Head of caudate nucleus (tissue), 42 donors: ENCODE results near the gene B9D2.
"Not testable (repeated sequence)": the region's sequence is repeated elsewhere in the genome, so short reads cannot be mapped to it uniquely, and the experiment has no call there.

Experiments used
- DNase-seq, 42 donors: peaks; one replicate each; pipeline versions ENCODE4 v3.0.0 to v3.0.0-alpha.2; 2020 to 2021; ENCODE audit warnings: mixed read lengths in 7 of 42
- intact Hi-C: fragments of 100-400 bp; cut with DNase I; formaldehyde crosslinking; loops from one replicate; pipeline ENCODE4 v1.15.0; 2022

B9D2 gene

GRCh38 chr19:41363371-41363752 is 587 bp downstream of the B9D2 start:
- DNase-seq, result no peak
- intact Hi-C loops, result loop anchor here (5.0 kb wide), 1 partner anchor 34 kb away; the partner anchor contains the start of genes BCKDHA and EXOSC5

DNA sequence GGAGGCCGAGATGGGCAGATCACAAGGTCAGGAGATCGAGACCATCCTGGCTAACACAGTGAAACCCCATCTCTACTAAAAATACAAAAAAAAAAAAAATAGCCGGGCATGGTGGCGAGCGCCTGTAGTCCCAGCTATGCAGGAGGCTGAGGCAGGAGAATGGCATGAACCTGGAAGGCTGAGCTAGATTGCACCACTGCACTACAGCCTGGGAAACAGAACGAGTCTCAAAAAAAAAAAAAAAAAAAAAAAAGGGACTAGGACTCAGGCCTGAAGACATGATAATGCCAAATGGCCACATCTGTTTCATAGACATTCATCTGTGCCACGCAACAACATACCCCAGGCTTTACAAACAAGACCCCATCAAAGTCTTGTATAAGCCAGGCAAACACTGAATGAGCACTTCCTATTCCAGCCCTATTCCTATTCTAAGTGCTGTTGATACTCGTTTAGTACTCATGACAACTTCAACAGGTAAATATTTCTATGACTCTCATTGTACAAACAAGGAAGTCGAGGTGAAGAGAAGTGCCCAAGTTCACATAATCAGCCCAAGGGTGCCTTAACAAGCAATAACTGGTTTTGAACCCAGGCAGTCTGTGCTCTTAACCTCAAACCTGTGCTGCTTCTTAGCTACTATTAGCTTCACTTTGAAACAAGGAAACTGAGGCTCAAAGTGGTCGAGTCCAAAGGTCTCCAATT is 1.7 kb downstream of the B9D2 start:
- intact Hi-C loops, result loop anchor here (5.0 kb wide), 1 partner anchor 35 kb away; the partner anchor contains the start of genes BCKDHA and EXOSC5
- DNase-seq, result no peak

GRCh38 chr19:41359741-41360140 is 4.2 kb downstream of the B9D2 start:
- DNase-seq, result no peak
- intact Hi-C loops, result loop anchor here (5.0 kb wide), 1 partner anchor 38 kb away; the partner anchor contains the start of genes BCKDHA and EXOSC5

DNA sequence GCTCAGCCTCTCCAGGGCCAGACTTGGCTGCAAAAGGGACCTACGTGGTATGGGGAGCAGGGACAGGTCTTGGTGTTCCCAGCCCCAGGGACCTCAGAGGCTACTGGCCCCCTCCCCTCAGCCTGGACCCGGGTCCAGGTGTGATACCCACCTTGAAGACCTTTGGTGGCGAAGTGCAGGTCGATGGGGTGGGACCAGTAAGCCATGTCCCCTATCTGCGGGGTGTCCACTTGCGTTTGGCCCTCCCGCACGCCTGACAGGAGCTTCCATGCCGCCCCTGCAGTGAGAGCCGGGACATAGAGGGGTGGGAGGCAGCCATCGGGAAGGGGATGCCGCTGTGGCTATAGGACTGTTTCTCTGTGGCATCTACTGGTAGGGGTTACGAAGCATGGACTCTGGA is 6.2 kb downstream of the B9D2 start:
- DNase-seq, result no peak
- intact Hi-C loops, result no loop called here

DNA sequence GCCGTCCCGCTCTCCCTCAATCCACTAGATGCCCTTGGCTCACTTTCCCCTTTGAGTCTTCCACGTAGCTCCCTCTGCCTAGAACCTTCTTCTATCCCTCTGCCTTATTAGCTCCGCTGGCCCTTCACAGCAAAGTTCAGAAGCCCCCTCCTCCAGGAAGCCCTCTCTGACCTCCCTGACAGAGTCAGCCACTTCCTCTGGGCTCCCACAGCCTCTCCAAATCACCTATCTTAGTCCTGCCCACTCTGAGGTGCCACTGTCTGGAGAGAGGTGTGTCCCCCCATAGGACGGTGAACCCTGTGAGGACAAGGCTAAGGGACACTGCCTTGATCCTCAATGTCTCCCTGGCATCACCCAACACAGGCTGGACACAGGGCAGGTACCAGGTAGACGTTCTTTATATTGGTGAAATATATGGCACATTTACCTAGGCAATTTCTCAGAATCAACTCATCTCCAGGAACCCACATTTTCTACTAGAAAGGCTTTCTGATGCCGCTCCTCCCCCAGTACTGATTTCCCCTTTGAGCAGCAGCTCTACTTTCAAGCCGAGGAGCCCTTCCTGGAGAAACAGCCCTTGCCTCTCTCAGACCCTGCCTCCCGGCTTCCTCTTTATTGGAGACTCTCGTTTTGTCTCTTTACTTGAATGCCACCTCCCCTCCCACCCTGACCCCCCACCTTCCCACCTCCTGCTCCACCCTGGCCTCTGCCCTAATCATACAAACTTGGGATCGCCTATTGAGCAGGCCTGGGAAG is 6.8 kb downstream of the B9D2 start:
- DNase-seq, result no peak
- intact Hi-C loops, result no loop called here

- DNase-seq, result no peak
- intact Hi-C loops, result no loop called here
Observed at GRCh38 chr19:41355802-41356201, 8.1 kb downstream of the B9D2 start.

- intact Hi-C loops, result no loop called here
- DNase-seq, result no peak
Observed at GRCh38 chr19:41355035-41355434, 8.9 kb downstream of the B9D2 start.

- intact Hi-C loops, result no loop called here
- no peak for DNase-seq
Observed at GRCh38 chr19:41354343-41354953, 9.5 kb downstream of the B9D2 start.

DNA sequence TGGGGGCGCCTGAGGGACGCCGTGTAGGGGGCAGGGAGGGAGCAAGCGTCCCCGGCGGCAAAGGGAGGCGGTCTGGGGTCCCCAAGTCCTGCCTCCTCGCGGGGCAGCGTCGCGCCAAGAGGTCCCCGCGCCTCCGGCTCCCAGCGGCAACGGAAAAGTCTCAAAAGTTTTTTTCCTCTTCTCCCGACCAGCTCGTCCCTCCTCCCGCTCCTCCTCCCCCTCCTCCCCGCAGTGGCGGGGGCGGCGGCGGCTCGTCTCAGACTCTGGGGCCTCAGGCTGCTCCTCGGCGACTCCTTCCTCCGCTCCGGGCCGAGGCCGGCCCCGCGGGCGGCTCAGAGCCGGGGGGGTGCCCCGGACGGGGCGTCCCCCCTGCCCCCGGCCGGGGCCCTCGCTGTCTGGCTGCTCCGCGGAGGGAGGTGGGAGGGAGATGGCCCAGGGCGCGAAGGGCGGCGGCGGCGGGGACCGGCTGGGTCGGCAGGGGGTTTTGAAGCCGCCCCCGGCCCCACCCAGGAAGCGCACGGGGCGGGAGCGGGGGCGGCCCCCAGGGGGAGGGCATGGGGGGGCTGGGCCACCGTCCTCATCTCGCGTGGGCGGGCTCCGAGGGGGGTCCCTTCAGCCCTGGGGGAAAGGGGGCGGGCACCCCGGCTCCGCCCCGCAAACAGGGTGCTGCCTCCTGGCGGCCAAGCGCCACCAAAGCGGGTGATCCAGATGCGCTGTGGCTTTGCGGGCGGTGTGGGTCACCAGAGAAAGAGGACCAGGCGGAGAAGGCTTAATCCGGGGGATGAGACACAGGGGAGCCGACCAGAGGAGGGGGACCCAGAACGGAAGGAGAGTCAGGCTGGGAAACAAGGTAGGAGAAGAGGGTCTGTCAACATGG is 10.2 kb downstream of the B9D2 start, which contains the start of gene TGFB1:
Gene TGFB1 (minus strand): TSS at position 457 of the 877 bp plus-strand sequence. CDS start 878 bp downstream, outside the sequence.
- intact Hi-C loops, result no loop called here
- peak in 40 of 42 donors; percentile 51 to 82 (median 70) for DNase-seq

DNA sequence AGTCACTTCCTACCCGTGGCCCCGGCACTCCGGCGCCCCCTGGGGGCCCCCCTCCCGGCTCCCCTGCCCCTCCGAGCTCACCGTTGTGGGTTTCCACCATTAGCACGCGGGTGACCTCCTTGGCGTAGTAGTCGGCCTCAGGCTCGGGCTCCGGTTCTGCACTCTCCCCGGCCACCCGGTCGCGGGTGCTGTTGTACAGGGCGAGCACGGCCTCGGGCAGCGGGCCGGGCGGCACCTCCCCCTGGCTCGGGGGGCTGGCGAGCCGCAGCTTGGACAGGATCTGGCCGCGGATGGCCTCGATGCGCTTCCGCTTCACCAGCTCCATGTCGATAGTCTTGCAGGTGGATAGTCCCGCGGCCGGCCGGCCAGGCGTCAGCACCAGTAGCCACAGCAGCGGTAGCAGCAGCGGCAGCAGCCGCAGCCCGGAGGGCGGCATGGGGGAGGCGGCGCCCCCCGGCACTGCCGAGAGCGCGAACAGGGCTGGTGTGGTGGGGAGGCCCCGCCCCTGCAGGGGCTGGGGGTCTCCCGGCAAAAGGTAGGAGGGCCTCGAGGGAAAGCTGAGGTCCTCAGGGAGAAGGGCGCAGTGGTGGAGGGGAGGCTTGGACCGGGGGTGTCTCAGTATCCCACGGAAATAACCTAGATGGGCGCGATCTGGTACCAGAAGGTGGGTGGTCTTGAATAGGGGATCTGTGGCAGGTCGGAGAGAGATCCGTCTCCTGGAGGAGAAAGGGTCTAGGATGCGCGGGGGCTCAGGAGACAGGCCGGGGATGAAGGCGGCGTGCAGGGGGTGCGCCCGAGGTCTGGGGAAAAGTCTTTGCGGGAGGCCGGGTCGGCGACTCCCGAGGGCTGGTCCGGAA is 11.1 kb downstream of the B9D2 start:
- DNase-seq, result peak in 25 of 42 donors; percentile 15 to 67 (median 50)
- intact Hi-C loops, result no loop called here

- intact Hi-C loops, result no loop called here
Observed at GRCh38 chr19:41352279-41352608, 11.7 kb downstream of the B9D2 start.

GRCh38 chr19:41351339-41352245 is 12.4 kb downstream of the B9D2 start:
- intact Hi-C loops, result no loop called here
- DNase-seq, result peak in 37 of 42 donors; percentile 12 to 76 (median 56)

More at GRCh38 chr19:41352279-41352608, 11.7 kb downstream of the B9D2 start:
- DNase-seq, result no peak

DNA sequence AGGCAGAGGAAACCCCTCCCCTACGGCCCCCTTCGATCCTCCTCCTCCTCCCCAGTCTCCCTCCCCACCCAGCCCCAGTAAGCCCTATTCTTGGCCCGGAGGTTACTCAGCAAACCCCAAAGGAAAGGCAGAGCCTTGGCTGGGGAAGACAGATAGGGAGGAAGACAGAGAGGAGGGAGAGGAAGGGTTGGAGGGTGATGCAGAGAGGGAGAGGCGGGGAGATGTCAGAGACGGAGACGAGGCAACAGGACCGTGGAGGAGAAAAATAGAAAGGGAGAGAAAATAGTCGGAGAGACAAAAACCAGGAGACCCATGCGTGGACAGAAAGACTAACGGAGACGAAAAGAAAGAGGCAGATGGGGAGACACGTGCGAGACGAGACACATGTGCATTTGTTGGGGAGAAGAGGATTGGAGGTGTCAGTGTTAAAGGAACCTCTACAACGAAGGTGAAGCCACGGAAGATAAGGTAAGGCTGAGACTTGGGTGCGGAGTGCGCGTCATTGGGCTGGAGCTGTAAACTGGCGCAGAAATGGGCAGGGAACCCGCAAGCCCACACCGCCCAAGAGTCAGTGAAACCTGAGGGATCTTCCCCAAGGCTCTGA is 13.1 kb downstream of the B9D2 start:
- intact Hi-C loops, result no loop called here
- no peak for DNase-seq

DNA sequence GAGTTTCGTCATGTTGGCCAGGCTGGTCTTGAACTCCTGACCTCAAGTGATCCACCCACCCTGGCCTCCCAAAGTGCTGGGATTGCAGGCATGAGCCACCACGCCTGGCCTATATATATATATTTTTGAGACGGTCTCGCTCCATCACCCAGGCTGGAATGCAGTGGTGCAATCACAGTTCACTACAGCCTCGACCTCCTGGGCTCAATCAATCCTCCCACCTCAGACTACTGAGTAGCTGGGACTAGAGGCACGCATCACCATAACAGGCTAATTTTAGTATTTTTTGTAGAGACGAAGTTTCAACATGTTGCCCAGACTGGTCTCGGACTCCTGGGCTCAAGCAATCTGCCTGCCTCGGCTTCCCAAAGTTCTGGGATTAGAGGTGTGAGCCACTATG is 17.0 kb downstream of the B9D2 start:
- intact Hi-C loops, DNase-seq: not testable (repeated sequence)

- no peak for DNase-seq
- intact Hi-C loops, result no loop called here
Observed at GRCh38 chr19:41344162-41344561, 19.8 kb downstream of the B9D2 start.

DNA sequence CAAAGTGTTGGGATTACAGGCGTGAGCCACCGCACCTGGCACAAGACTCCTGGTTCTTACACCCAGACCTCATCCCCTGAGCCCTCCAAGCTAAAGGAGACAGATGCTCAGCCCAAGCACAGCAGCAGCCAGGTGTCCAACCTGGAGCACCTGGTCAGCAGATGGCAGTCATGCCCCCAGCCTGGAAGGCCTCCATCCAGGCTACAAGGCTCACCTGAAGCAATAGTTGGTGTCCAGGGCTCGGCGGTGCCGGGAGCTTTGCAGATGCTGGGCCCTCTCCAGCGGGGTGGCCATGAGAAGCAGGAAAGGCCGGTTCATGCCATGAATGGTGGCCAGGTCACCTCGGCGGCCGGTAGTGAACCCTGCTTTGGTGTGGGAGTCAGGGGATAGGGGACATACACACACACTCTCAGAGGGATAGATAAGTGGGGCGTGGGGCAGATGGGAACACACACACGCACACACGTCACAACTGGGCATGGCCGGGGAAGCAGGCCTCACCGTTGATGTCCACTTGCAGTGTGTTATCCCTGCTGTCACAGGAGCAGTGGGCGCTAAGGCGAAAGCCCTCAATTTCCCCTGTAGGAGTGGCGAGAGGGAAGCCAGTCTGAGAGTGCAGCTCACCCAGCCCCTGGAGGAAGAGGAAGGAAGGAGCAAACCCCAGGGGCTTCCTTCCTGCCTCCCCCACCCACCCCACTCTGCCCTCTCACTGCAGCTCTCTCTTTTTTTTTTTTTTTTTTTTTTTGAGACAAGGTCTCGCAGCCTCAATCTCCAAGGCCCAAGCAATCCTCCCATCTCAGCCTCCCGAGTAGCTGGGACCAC is 22.1 kb downstream of the B9D2 start:
- intact Hi-C loops, result no loop called here
- DNase-seq, result no peak
